ENCODE data around the gene P2RY6.

P2RY6 gene

DNA sequence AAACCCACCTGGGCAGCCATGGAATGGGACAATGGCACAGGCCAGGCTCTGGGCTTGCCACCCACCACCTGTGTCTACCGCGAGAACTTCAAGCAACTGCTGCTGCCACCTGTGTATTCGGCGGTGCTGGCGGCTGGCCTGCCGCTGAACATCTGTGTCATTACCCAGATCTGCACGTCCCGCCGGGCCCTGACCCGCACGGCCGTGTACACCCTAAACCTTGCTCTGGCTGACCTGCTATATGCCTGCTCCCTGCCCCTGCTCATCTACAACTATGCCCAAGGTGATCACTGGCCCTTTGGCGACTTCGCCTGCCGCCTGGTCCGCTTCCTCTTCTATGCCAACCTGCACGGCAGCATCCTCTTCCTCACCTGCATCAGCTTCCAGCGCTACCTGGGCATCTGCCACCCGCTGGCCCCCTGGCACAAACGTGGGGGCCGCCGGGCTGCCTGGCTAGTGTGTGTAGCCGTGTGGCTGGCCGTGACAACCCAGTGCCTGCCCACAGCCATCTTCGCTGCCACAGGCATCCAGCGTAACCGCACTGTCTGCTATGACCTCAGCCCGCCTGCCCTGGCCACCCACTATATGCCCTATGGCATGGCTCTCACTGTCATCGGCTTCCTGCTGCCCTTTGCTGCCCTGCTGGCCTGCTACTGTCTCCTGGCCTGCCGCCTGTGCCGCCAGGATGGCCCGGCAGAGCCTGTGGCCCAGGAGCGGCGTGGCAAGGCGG is 24.5 kb downstream of the P2RY6 start:
- DNase-seq (ENCODE audit: low spot score): no peak

DNA sequence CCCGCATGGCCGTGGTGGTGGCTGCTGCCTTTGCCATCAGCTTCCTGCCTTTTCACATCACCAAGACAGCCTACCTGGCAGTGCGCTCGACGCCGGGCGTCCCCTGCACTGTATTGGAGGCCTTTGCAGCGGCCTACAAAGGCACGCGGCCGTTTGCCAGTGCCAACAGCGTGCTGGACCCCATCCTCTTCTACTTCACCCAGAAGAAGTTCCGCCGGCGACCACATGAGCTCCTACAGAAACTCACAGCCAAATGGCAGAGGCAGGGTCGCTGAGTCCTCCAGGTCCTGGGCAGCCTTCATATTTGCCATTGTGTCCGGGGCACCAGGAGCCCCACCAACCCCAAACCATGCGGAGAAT is 25.1 kb downstream of the P2RY6 start:
- no peak for DNase-seq (ENCODE audit: low spot score)

DNA sequence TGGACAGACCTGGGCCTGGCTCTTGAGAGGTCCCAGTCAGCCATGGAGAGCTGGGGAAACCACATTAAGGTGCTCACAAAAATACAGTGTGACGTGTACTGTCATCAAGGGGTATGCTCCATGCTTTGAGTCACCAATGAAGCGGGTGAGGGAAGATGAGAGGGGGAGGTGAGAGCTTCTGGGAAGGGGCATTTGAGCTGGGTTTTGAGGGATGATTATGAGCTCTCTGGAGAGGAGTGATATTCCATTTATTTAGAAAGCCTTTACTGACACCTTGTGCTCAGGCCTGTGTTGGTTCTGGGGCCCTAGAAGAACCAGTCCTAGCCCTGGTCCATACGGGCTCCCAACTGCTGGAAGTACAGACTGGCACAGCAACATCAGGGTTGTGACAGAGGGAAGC is 25.6 kb downstream of the P2RY6 start:
- DNase-seq (ENCODE audit: low spot score): no peak

DNA sequence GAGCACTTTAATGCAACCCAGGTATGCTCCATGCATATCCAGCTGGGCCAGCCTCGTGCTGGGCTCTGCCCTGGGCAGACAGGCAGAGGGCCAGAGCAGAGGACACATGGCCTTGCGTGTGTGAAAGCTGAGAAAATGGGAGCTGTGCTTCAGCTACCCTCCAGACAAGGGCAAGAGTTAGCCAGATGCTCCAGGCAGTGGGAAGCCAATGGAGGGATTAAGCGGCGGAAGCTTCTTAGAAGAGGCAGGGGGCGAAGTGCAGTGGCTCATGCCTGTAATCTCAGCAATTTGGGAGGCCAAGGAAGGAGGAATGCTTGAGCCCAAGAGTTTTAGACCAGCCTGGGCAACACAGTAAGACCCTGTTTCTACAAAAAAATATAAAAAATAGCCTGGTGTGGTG is 26.1 kb downstream of the P2RY6 start:
- DNase-seq (ENCODE audit: low spot score): peak; percentile 60

DNA sequence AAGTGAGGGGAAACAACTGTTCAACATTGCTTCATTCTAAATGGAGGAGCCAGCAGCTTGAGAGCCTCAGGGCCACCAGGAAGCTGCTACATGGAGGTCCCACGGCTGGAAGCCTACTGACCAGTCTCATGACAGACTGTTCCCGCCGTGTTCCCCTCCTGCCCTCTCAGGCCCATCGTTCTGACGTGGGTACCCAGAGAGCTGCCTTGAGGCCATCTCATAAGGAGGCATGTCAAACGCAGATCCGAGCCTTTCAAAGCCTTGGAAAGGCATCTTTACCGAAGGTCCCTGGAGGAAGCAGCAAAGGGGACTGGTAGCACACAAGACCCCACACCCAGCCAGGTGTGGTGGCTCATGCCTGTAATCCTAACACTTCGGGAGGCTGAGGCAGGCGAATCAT is 27.6 kb downstream of the P2RY6 start:
- no peak for DNase-seq (ENCODE audit: low spot score)

DNA sequence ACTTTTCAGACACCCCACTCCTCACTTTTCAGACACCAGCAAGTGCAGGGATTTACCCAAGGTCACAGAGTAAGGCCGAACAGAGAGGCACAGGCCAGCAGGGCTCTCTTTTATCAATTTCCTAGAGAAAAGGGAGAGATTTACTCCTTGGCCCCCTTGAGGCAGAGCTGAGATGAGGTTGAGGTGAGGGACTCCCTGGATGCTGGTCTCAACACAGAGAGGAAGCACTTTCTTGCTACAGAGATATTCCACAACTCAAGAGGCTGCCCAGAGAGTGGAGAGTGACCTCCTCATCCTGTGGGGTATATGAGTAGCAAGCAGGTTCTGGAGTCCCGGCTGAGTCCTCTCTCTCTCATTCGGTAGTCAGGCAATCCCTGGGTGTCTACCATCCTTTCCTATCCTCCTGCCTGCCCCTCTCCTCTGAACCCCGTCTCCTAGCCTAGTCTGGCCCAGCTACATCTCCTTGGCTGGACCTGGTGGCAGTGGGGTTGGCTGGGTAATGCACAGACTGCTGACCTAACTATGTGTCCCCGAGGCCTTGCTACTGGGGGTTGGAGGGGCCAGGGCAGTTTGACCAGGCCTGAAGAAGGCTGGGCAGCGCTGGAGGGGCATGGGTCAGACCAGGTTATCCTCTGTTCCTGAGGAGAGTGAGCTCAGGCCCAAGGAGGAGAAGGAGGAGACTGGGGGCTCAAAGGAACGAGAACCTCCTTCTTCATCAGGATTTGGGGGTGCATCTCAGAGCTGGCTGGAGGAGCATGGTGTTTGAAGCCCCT is 34.1 kb downstream of the P2RY6 start:
- no peak for DNase-seq (ENCODE audit: low spot score)

DNA sequence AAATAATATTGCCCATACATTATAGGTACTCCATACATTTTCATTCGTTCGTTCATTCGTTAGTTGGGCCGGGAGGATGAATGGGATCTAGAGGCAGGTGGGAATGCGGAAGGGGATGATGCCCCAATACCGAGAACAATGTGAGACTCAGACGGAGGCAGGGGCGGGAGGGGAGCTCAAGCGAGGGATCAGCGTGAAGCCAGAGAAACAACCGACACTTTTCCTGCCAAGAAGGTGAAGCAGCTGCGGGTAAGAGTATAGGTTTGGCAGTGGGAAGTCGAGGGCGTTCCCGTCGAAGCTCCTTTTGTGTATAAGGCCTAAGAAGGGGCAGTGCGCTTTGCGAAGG is 34.8 kb downstream of the P2RY6 start:
- DNase-seq (ENCODE audit: low spot score): peak; percentile 64

DNA sequence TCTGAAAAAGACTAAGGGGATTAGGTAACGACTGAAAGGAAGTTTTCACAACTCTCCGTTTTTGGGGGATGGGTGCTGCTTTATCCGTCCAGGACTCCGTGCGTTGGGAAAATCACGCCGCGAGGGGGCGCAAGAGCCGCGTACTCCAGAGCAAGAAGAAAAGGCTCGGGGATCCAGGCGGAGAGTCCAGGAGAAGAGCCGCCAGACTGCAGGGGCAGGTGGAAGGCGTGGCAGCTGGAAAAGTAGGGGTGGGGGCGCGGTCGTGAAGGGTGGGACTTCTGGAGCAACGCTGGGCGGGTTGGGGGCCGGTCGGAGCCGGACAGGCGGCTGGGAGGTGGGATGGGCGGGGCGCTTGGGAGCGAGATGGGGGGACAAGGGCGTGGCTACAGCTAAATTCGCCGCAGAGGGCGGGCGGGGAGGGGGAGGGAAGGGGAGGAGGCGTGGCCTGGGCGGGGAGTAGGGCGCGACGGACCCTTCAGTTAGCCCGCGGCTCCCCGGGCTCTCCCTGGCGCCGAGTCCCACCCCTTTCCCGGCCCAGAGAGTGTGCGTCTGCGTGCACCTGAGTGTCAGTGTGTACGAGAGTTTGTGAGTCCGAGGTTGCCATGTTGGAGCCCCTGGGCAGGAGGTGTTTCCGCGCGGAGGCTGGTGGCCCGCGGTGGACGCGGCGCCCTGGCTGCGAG is 35.3 kb downstream of the P2RY6 start:
- DNase-seq (ENCODE audit: low spot score): peak; percentile 95

DNA sequence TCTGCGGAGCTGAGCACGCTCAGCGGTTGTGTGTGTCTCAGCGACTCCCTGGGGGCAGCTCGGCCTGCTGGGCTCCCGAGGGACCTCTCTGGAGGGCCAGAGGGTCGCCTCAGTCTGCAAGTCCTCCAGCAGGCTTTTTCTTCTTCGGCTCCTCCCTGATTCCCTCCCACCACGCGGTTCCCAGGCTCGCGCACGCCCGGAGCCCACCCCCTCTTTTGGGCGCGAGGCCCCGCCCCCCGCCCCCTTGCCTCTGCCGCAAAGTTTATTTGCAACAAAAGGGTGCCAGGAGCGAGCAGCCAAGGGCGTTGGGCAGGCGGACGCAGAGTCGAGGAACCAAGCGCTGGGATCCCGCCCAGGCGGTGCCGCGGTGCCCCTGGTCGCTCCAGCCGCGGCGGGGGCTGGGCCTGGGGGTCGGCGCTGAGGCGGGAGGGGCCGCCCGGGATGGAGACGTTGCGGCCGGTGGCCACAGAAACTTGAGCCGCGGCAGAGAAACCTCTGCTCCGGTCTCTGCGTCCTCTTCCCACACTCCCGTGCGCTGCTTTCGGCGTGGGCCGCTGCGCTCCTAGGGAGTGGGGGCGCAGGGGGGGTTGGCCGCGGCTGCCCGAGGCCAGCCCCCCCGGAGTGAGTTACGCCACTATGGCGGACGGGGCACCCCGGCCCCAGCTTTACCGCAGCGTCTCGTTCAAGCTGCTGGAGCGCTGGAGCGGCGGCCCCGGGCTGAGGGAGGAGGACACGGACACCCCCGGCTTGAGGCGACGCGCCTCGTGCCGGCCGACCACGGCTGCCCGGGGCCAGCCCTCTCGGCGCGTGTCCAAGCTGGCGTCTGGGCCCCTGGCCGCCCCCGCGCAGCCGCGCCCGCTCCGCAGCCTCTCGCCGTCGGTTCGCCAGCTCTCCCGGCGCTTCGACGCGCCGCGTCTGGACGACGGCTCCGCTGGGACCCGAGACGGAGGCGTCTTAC is 36.1 kb downstream of the P2RY6 start, which contains the start of gene ARHGEF17:
ARHGEF17 (plus strand) TSS at position 274 of the 958 bp plus-strand sequence; CDS start at position 637, 363 bp downstream.
- DNase-seq (ENCODE audit: low spot score): peak; percentile 90

DNA sequence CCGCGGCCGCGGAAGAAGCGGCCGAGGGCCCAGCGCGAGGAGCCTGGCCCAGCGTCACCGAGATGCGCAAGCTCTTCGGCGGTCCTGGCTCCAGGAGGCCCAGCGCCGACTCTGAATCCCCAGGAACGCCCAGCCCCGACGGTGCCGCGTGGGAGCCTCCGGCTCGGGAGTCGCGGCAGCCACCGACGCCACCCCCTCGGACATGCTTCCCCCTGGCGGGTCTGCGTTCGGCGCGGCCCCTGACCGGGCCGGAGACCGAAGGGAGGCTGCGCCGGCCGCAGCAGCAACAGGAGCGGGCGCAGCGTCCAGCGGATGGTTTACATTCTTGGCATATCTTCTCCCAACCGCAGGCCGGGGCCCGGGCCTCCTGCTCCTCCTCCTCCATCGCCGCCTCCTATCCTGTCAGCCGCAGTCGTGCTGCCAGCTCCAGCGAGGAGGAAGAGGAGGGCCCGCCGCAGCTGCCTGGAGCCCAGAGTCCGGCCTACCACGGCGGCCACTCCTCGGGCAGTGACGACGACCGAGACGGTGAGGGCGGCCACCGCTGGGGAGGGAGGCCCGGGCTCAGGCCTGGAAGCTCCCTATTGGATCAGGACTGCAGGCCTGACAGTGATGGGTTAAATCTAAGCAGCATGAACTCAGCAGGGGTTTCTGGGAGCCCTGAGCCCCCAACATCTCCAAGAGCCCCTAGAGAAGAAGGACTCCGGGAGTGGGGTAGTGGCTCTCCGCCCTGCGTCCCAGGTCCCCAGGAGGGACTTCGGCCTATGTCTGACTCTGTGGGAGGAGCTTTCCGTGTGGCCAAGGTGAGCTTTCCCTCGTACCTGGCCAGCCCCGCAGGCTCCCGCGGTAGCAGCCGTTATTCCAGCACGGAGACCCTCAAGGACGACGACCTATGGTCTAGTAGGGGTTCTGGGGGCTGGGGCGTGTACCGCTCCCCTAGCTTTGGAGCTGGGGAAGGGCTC is 37.1 kb downstream of the P2RY6 start:
- DNase-seq (ENCODE audit: low spot score): peak; percentile 54

DNA sequence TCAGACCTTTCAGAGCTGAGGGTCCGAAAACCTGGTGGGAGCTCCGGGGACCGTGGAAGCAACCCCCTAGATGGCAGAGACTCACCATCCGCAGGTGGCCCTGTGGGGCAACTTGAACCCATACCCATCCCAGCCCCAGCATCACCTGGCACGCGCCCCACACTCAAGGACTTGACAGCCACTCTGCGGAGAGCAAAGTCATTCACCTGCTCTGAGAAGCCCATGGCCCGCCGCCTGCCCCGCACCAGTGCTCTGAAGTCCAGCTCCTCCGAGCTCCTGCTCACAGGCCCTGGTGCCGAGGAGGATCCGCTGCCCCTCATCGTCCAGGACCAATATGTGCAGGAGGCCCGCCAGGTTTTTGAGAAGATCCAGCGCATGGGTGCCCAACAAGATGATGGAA is 37.9 kb downstream of the P2RY6 start:
- no peak for DNase-seq (ENCODE audit: low spot score)

DNA sequence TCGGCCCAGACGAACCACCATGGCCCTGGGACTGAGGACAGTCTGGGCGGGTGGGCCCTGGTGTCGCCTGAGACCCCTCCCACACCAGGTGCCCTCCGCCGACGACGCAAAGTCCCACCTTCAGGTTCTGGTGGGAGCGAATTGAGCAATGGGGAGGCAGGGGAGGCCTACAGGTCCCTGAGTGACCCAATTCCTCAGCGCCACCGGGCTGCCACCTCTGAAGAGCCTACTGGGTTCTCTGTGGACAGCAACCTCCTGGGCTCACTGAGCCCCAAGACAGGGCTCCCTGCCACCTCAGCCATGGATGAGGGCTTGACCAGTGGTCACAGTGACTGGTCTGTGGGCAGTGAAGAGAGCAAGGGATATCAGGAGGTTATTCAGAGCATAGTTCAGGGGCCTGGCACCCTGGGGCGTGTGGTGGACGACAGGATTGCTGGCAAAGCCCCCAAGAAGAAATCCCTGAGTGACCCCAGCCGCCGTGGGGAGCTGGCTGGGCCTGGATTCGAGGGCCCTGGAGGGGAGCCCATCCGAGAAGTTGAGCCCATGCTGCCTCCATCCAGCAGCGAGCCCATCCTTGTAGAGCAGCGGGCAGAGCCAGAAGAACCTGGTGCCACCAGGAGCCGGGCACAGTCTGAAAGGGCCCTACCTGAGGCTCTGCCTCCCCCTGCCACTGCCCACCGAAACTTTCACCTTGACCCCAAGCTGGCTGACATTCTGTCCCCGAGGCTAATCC is 38.7 kb downstream of the P2RY6 start:
- DNase-seq (ENCODE audit: low spot score): no peak

DNA sequence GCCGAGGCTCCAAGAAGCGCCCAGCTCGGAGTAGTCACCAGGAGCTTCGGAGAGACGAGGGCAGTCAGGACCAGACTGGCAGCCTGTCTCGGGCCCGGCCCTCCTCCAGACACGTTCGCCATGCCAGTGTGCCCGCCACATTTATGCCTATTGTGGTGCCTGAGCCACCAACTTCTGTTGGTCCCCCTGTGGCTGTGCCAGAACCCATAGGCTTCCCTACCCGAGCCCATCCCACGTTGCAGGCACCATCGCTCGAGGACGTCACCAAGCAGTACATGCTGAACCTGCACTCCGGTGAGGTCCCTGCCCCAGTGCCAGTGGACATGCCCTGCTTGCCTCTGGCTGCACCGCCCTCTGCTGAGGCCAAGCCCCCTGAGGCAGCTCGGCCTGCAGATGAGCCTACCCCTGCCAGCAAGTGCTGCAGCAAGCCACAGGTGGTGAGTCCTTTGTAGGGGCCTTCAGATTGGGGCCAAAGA is 39.3 kb downstream of the P2RY6 start:
- no peak for DNase-seq (ENCODE audit: low spot score)

DNA sequence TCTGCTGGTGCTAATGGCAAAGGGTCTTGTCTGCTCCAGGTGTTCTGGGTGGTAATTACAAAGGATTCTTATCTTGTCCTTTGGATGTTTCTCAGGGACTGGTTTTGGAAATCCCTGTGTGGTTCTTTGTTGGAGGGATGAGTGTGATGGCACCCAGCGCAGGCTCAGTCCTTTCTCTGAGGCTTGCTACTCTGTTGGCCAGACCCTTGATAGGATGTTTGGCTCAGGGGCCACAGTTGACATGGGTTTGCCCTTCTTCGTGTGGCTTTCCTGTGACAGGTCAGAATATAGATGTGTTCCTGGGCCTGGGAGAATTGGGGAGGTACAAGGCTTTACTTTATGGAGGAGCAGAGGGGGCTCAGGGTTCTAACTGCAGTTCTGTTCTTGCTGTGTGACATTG is 39.9 kb downstream of the P2RY6 start:
- no peak for DNase-seq (ENCODE audit: low spot score)

DNA sequence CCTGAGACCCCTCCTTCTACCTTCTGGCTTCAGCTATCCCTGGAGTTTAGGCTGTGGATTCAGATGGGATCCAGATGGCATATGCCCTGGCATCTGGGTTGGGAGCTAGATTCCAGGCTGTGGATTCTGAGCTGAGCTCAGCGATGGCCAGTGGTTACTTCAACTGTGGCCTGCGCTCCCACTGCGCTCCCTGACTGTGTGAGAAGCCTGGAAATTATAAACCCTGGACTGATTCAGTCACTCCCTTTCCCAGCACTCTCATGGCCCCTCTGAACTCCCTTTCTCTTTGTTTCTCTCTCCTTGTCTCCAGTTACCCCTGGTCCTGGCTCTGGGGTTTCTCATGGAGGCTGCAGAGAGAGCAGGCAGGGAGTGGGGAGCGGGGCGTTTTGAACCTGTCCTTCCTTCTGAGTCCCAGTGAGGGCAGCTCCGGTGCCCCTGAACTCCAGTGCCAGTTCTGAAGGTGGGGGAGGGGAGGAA is 40.8 kb downstream of the P2RY6 start:
- no peak for DNase-seq (ENCODE audit: low spot score)

DNA sequence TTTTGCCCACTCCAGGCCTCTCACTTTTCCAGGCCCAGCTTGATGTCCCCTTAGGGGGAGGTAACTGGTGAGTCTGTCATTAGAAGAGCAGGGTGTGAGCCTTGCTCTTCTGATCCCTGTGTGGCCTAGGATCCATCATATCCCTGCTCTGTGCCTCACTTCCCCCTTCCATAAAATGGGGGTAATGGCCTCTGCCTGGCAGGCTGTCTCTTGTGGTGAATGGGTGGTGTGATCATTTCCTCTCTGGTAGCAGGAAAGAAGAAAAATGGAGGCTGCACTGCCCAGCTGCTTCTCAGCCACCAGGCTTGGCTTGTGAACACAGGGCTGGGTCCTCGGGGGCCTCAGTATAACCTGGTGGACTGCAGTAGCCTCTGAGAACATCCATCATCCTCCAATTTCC is 41.5 kb downstream of the P2RY6 start:
- no peak for DNase-seq (ENCODE audit: low spot score)

DNA sequence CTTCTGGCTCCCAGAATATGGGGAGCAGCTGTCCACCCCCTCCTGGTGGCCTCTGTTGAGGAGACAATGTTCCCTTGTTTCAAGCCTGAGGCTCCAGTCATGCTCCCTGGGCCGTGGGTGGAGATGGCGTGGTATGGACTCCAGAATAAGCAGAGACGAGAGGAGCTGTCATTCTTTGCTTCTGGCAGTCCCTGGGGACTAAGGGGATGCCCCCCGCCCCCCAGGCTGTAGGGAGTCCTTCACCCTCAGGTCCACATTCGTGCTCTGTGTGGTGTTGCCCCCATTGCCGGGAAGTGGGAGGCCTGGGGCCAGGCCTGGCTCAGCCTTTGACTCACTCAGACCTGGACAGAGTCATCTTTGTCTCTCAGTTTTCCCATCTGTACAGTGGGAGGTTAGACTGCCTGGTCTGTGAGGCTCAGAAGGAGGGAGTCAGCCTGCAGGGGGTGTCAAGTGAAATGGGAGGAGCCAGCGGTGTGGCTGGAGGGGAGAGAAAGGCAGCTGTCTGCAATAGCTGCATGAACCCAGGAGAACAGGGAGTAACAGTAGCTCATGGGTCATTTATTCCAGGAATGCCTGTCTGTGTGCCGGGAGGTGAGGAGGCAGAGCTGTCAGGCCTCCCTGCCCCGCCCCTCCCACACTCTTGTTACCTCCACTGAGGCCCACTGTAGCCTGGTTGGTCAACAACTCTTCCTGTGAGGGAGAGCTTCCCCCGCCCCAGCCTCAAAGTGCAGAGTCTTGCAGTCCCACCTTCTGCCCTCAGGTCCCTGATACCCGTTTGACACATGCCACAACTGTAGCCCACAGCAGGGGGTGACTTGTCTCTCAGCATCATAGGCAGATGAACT is 42.2 kb downstream of the P2RY6 start:
- no peak for DNase-seq (ENCODE audit: low spot score)

DNA sequence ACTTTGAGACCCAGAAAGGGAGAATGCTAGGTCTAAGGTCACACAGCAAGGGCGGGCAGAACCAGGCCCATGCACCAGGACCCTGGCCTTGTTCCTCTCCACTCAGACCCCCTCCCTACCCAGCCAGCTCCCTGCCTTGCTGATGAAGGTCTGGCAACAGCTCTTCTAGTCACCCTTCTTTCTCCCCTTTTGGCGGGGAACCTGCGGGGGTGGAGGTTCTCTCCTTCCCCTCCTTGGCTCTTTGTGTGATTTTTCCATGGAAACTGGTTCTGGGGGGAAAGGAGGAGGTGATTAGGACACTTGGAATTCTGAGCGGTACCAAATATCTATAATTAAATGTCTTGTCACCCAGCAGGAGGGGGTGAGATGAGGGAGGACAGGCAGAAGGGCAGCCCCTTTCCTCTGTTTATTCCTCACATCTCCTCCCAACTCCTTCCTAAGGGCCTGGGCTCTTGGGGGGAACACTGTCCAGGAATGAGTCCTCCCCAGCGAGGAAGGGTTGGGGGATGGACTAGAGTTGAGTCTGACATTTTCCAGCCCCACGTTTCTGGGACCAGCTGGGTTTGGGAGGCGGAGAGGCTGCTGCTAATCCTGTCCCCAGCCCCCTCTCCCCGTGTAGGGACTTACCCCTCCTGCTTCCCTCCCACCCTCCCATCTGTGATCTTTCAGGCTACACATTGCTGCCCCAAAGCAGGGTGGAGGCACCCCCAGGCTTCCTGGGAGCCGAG is 43.3 kb downstream of the P2RY6 start:
- peak; percentile 84 for DNase-seq (ENCODE audit: low spot score)

Measured in D341Med (cell line).